HG03066 (cell line): ENCODE measurements around the gene NCR2.

Source experiments
- ATAC-seq: cut with Tn5 transposase; IDR thresholded peaks from one replicate; pipeline ENCODE4 v1.9.1; 2021; ENCODE audit warnings: low read depth; ENCODE audit not compliant: unreplicated experiment

The NCR2 gene

GRCh38 chr6:41356825-41357224, 21.4 kb downstream of the NCR2 start:
- ATAC-seq = no peak

DNA sequence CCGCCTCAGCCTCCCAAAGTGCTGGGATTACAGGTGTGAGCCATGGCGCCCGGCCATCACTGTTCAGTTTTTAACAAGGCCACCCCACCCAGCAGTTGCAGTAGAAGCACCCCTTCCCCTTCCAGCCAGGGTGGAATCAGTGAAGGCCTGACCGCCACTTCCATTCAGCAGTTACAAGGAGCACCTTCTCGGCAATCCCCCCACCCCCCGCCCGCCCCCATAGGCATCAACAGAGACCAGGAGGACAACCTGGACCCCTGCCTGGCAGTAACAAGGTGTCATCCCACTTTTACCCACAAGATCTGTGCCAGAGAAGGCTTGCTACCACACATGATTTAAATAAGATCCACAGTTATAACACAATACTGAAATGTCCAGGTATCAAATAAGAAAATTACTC, 23.1 kb downstream of the NCR2 start:
- ATAC-seq = no peak

DNA sequence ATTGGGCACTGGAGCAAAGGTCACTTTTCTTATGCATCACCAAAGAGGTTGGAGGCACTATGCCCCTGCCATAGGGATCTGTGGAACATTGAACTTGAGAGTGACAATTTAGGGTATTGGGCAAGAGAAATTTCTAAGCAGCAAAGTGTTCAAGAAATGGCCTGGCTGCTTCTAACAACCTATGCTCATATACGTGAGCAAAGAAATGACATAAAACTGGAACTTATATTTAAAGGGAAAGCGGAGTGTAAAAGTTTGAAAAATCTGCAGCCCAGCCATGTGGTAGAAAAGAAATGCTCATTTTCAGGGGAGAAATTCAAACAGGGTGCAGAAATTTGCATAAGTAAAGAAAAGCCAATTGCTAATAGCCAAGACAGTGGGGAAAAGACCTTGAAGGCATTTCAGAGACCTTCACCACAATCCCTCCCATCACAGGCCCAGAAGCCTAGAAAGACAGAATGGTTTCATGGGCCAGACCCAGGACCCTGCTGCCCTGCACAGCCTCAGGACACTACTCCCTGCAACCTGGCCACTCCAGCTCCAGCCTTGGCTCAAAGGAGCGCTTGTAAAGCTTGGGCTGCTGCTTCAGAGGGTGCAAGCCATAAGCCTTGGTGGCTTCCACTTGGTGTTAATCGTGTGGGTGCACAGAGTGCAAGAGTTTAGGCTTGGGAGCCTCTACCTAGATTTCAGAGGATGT, 24.4 kb downstream of the NCR2 start:
- no peak for ATAC-seq

- ATAC-seq = no peak
Measured at GRCh38 chr6:41360314-41360685, 24.9 kb downstream of the NCR2 start.

DNA sequence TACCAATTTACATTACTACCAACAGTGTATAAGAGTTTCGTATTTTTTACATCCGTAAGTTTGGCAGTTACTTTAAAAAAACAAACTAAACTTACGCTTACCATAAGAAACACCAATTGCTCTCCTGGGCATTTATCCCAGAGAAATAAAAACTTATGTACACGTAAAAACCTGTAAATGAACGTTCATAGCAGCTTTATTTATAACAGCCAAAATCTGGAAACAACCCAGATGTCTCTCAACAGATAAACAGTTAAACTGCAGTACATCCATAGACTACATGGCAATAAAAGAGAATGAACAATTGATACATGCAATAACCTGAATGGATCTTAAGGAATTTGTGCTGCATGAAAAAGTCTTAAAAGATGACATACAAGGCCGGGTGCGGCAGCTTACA, 30.7 kb downstream of the NCR2 start:
- ATAC-seq = no peak

DNA sequence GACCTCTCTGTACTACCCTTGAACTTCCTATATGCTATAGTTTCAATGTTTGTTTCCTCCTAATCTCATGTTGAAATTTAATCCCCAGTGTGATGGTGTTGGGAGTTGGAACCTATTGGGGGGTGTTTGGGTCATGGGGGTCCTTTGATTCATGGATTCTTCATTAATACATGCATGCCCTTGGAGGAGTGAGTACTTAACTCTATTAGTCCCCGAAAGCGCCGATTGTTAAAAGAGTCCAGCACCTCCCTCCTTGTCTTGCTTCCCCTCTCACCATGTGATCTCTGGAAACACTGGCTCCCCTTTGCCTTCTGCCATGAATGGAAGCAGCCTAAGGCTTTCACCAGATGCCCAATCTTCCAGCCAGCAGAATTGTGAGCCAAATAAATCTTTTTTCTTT, 31.7 kb downstream of the NCR2 start:
- no peak for ATAC-seq

GRCh38 chr6:41367700-41368099, 32.3 kb downstream of the NCR2 start:
- no peak for ATAC-seq

DNA sequence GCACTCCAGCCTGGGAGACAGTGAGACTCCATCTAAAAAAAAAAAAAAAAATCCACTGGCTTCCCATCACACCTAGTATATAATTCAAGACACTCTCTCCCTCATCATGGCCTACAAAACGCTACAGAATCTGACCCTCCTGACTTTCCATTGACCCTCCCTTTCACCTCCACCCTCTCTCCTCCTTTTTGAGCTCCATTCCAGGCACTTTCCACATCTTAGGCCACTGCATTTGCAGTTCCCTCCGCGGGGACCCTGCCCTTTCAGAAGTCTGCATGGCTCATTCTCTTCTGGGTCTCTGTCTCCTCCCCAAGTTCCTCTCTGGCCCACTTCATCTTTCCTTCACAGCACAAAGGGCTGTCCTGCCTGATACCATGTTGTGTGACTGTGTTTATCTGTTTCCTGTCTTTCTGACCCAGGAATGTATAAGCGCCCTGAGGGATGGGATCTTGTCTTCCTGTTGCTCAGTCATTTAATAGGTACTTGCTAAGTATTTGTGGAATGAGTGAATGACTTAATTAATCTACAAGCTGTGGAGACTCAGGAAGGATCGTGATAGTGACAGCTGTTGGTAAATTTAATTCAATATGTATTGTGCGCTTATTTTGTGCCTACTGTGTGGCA, 35.2 kb downstream of the NCR2 start:
- ATAC-seq = no peak

GRCh38 chr6:41371461-41371991, 36.1 kb downstream of the NCR2 start:
- ATAC-seq = no peak

DNA sequence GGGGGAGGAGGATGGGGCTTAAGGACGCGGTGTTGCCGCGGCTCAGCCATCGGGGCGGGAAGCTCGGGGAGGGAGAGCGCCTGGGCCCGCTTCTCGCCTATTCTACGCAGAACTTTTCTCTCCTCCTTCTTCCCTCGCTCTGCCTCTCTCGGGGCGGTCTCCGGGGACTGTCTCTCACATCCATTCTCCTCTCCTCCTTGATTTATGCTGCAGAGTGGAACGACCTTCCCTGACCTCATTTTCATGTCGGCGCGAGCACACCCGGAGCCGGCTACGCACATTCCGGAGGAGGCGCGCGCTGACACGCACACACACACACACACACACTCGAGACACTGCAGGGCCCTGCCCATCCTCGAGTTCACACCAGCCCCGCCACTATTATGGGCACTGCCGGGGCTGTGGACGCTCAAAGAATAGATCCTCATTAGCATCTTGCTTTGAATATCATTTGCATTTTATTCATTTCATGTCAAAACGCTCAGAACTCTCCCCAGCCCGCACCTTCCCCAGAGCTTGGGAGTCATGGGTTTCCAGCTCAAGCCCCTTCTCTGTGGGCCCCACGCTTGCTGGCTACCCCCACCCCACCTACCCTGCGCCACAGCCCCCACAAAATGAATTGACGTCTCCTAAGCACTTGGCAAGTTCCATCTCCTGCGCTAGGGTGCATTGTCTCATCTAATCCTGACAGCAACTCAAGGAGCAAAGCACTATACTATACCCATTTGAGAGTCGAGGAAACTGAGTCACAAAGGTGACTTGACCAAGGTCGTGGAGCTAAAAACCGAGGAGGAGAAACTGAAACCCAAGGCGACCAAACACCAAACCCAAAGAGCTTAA, 36.8 kb downstream of the NCR2 start:
- ATAC-seq = no peak

- ATAC-seq = no peak
Measured at GRCh38 chr6:41372832-41373626, 37.6 kb downstream of the NCR2 start.

DNA sequence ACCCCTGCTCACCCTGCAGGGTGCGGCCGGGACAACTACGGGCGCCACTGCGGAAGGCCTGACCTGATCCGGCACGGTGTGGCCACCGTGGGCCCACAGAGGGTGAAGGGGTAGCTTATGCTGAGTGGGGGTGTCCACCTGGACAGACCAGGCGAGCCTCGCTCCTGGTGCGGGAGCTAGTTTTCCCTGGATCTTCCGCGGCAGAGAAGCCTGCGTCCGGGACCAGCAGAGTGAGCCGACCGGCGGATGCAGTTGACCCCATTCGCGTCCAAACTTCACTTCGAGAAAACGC, 38.2 kb downstream of the NCR2 start:
- no peak for ATAC-seq

DNA sequence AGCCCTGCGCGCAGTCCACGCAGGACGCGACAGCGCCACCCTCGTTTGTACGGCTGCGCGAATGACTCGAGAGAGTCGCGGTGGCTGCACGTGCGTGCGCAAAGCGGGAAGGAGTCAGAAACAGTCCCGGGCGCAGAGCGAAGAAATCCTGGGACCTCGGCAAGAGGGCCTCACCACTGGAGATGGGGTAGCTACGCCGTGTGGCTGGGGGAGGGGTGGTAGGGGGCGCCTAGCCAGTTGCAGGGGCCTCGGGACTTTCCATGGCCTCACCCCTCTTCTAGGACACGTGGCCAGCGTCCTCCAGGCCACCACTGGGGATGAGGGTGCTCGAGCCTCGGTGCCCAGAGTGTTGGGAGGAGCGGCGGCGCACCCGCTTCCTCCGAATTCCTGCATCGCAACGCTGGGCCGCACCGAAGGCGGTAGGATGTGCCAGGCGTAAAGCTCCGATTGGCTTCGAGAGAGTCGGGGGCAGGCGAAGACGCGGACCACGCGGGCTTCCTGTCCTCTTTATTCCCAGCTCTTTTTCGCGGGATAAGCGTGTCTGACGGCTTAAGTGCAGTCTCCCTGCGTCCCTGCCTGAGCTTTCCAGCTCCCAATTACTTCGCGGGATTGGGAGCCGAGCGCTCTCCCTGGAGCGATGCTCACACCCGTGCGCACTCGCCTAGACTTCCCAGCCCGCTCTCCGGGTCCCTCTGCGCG, 38.7 kb downstream of the NCR2 start:
- ATAC-seq = no peak

GRCh38 chr6:41374618-41375590, 39.5 kb downstream of the NCR2 start:
- no peak for ATAC-seq

GRCh38 chr6:41375598-41376151, 40.3 kb downstream of the NCR2 start:
- no peak for ATAC-seq

DNA sequence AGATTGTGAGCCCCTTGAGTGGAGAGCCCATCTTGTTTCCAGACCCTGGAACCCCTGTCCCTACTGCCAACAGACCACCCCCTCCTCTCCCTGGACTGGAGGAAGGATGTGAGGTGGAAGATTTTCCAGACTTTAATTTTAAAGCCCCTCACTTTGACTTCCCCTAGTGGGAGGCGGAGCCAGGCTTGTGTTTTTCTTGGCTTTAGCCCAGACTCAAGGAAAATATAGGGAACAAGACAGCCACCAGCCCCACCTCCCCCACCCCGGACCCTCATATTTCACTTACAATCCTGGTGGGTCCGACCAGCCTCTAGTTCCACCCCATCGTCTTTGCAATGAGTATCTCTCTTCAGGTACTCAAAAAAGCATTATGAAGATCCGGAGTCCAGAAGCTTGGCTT, 40.8 kb downstream of the NCR2 start:
- no peak for ATAC-seq

- no peak for ATAC-seq
Measured at GRCh38 chr6:41377071-41377470, 41.7 kb downstream of the NCR2 start.

GRCh38 chr6:41379306-41379705, 43.9 kb downstream of the NCR2 start:
- no peak for ATAC-seq

DNA sequence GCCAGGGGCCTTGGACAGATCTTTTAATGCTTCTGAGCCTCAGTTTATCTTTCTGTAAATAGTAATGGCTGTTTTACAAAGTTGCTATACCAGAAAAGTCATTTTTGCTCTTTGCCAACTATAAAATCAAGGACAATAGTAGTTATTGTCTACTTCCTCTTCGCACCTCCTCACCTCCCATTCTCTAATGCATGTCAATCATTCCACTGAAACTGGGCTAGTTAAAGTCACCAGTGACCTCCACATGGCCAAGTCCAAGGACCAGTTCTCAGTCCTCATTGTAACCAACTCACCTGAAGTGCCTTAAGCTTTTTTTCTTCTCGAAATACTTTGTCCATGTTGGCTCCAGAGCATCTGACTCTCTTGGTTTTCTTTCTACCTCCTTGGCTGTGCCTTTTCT, 51.2 kb downstream of the NCR2 start:
- no peak for ATAC-seq
